ENCODE results near the gene ADAM33.

ADAM33 gene

DNA sequence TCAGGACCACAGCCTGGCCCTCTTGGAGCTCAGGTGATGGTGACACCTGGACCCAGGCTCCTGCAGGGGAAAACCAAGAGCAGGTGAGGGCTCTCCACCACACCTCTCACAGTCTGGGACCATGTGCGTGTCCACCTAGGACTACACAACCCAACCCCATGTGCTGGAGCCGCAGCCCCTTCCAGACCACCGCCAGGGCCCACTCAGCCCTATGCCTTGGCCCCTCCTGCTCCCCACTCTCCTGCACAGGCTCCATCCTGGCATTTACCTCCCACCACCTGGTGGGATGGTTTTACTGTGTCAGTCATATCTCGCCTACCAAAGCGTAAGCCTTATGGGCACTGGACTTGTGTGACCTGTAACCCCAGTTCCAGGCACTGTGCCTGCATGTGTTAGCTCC lies 13.1 kb upstream of the ADAM33 start:
- TF ChIP-seq, protein P1, sequence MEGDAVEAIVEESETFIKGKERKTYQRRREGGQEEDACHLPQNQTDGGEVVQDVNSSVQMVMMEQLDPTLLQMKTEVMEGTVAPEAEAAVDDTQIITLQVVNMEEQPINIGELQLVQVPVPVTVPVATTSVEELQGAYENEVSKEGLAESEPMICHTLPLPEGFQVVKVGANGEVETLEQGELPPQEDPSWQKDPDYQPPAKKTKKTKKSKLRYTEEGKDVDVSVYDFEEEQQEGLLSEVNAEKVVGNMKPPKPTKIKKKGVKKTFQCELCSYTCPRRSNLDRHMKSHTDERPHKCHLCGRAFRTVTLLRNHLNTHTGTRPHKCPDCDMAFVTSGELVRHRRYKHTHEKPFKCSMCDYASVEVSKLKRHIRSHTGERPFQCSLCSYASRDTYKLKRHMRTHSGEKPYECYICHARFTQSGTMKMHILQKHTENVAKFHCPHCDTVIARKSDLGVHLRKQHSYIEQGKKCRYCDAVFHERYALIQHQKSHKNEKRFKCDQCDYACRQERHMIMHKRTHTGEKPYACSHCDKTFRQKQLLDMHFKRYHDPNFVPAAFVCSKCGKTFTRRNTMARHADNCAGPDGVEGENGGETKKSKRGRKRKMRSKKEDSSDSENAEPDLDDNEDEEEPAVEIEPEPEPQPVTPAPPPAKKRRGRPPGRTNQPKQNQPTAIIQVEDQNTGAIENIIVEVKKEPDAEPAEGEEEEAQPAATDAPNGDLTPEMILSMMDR (IDR thresholded peaks at IDR 0.05; ENCODE audit: low read length, missing control alignments), result no peak
- no peak for DNase-seq (ENCODE audit: low read depth)
- no peak overlapping the region for H3K4me3 ChIP-seq (replicated peaks; ENCODE audit: low read depth, low read length)

- DNase-seq (ENCODE audit: low read depth), result no peak
- H3K4me3 ChIP-seq (replicated peaks; ENCODE audit: low read depth, low read length), result no peak overlapping the region
- TF ChIP-seq, protein P1 (IDR thresholded peaks at IDR 0.05; ENCODE audit: low read length, missing control alignments), result no peak
These were observed 11.6 kb upstream of the ADAM33 start for GRCh38 chr20:3693376-3693775.

- TF ChIP-seq, protein P1 (IDR thresholded peaks at IDR 0.05; ENCODE audit: low read length, missing control alignments), result no peak
- H3K4me3 ChIP-seq (replicated peaks; ENCODE audit: low read depth, low read length), result no peak overlapping the region
- no peak for DNase-seq (ENCODE audit: low read depth)
These were observed 11.0 kb upstream of the ADAM33 start for GRCh38 chr20:3692706-3693294.

DNA sequence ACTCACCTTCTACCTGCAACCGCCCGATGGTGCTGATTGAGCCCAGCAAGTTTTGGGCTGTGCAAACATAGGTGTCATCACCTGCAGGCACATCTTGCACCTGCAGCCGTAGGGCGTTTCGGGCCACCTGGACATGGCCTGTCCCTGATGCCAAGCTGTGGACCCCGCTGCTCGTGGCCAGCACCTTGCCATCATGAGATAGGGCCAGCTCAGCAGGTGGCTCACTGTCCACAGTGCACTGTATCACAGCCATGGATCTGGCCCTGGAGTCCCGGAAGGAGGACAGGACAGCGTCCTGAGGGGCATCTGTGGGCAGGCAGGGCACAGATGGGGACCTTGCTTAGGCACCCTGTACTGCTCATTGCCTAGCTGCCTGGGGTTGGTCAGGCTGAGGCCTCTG lies 10.1 kb upstream of the ADAM33 start:
- no peak overlapping the region for H3K4me3 ChIP-seq (replicated peaks; ENCODE audit: low read depth, low read length)
- no peak for DNase-seq (ENCODE audit: low read depth)
- TF ChIP-seq, protein P1 (IDR thresholded peaks at IDR 0.05; ENCODE audit: low read length, missing control alignments), result no peak

DNA sequence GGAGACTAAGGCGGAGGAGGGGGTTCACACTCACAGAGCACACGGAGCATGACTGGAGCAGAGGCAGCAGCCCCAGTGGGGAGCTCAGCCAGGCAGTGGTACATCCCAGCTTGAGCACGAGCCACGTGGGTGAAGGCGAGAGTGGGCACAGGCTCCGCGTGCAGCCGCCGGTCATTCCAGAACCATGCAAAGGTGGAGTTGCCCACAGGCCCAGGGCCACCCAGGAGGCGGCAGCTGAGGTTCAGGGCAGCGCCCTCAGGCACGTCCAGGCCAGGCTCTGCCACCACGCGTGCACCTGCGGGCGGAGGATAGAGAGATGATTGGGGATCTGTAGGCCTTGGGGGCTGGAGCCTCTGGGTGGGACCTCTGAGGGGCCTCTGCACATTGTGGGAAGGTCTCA lies 9.5 kb upstream of the ADAM33 start:
- DNase-seq (ENCODE audit: low read depth), result no peak
- TF ChIP-seq, protein P1 (IDR thresholded peaks at IDR 0.05; ENCODE audit: low read length, missing control alignments), result no peak
- no peak overlapping the region for H3K4me3 ChIP-seq (replicated peaks; ENCODE audit: low read depth, low read length)

DNA sequence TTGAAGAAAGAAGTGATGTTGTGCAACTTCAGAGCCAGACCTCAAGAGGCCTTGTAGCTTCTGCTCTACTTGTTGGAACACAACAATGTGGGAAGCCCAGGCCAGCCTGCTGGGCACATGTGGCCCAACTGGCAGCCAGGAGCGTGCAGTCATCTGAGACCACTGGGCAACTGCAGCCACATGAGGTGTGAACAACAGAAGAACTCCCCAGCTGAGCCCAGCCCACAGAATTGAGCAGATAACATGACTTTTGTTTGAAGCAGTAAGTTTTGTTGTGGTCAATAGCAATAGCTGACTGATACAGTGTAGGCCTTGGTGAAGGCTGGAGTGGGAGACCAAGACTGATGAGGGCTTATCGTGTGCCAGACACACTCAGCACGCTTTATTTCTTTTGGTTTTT lies 8.6 kb upstream of the ADAM33 start:
- TF ChIP-seq, protein P1 (IDR thresholded peaks at IDR 0.05; ENCODE audit: low read length, missing control alignments), result no peak
- no peak overlapping the region for H3K4me3 ChIP-seq (replicated peaks; ENCODE audit: low read depth, low read length)
- DNase-seq (ENCODE audit: low read depth), result no peak

DNA sequence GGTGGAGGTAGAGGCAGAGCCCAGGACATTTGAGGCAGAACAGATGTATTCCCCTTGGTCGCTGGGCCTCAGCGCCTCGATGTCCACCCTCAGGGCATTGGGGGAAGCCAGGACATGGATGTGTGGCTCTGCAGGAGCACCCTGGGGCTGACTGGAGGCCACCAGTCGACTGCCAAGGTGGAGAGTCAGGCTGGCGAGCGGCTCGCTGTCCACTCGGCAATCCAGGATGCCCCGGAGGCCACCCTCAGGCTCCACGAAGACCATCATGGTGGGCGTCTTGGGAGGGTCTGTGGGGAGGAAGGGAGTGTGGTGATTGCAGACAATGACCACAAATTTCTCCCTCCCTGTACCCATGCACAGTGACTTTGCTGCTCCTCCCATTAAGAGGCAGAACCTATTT lies 8.2 kb upstream of the ADAM33 start:
- H3K4me3 ChIP-seq (replicated peaks; ENCODE audit: low read depth, low read length), result no peak overlapping the region
- TF ChIP-seq, protein P1 (IDR thresholded peaks at IDR 0.05; ENCODE audit: low read length, missing control alignments), result no peak
- DNase-seq (ENCODE audit: low read depth), result no peak
